DOHH2 (cell line): Measurements from ENCODE around the gene INF2.

Source experiments
- H3F3A ChIP-seq: fragments of 200-600 bp; sonication (generic), shearing (Covaris generic); 2 replicates; pipeline ENCODE4 v1.6.0; 2016; ENCODE audit warnings: antibody characterized with exemption, mild to moderate bottlenecking; ENCODE audit not compliant: control insufficient read depth, insufficient read depth
- H3K27ac ChIP-seq: fragments of 200-600 bp; sonication (generic); 2 replicates; pipeline ENCODE4 v1.5.1; 2014; ENCODE audit warnings: low read depth, mild to moderate bottlenecking, low read length, moderate library complexity
- H3K27me3 ChIP-seq: fragments of 200-600 bp; sonication (generic); 2 replicates; pipeline ENCODE4 v1.6.1; 2014; ENCODE audit warnings: mild to moderate bottlenecking, low read length, mixed read lengths; ENCODE audit not compliant: control insufficient read depth
- H3K36me3 ChIP-seq: fragments of 200-600 bp; sonication (generic); 2 replicates; pipeline ENCODE4 v1.6.1; 2014; ENCODE audit warnings: mild to moderate bottlenecking, low read length, moderate library complexity, mixed read lengths; ENCODE audit not compliant: control insufficient read depth
- H3K4me1 ChIP-seq: fragments of 200-600 bp; sonication (generic); 2 replicates; pipeline ENCODE4 v1.6.1; 2014; ENCODE audit warnings: mild to moderate bottlenecking, low read length, mixed read lengths; ENCODE audit not compliant: control insufficient read depth
- H3K4me2 ChIP-seq: fragments of 200-600 bp; sonication (generic); 2 replicates; pipeline ENCODE4 v1.6.0; 2014; ENCODE audit warnings: mild to moderate bottlenecking, low read length, moderate library complexity
- H3K4me3 ChIP-seq: fragments of 200-600 bp; sonication (generic); 2 replicates; pipeline ENCODE4 v1.5.1; 2014; ENCODE audit warnings: mild to moderate bottlenecking, low read length, mixed read lengths
- H3K79me2 ChIP-seq: fragments of 200-600 bp; sonication (generic); 2 replicates; pipeline ENCODE4 v1.6.1; 2014; ENCODE audit warnings: mild to moderate bottlenecking, low read length, mixed read lengths; ENCODE audit not compliant: control insufficient read depth
- H3K9me2 ChIP-seq: fragments of 200-600 bp; sonication (generic); replicated peaks from 2 replicates; pipeline ENCODE4 v1.6.1; 2014; ENCODE audit warnings: mild to moderate bottlenecking, low read length, mixed read lengths; ENCODE audit not compliant: control insufficient read depth
- H3K9me3 ChIP-seq: fragments of 200-600 bp; sonication (generic); 2 replicates; pipeline ENCODE4 v1.6.1; 2014; ENCODE audit warnings: antibody characterized with exemption, low read length, mixed read lengths; ENCODE audit not compliant: control insufficient read depth, insufficient read depth
- H4K20me1 ChIP-seq: fragments of 200-600 bp; sonication (generic); 2 replicates; pipeline ENCODE4 v1.6.0; 2014; ENCODE audit warnings: low read depth, mild to moderate bottlenecking, antibody characterized with exemption, low read length, moderate library complexity; ENCODE audit not compliant: control insufficient read depth, insufficient read depth
- CTCF ChIP-seq: fragments of 200-600 bp; sonication (generic); IDR thresholded peaks from one replicate; pipeline ENCODE4 v1.5.1; 2014; ENCODE audit warnings: antibody characterized with exemption, mild to moderate bottlenecking, low read depth, low read length; ENCODE audit not compliant: poor library complexity, severe bottlenecking
- EZH2phosphoT487 ChIP-seq: fragments of 200-600 bp; sonication (generic); IDR thresholded peaks from 2 replicates; pipeline ENCODE4 v1.6.1; 2017; ENCODE audit warnings: borderline replicate concordance, mild to moderate bottlenecking, antibody characterized with exemption, low read length, moderate library complexity, mixed read lengths

Gene INF2

GRCh38 chr14:104700225-104700651, 10.8 kb downstream of the INF2 start:
- H3K9me3 ChIP-seq = no peaks in the 10 kb centered on the region
- no peak overlapping the region for H3K4me2 ChIP-seq
- TF ChIP-seq CTCF (no peak), EZH2phosphoT487 (no peak)
- H3K27me3 ChIP-seq = no peaks in the 10 kb centered on the region
- H3K27ac ChIP-seq = no peak overlapping the region
- no peaks in the 10 kb centered on the region for H3K4me1 ChIP-seq
- no peak overlapping the region for H3K4me3 ChIP-seq
- peaks cover 21% of the 10 kb centered on the region for H3K36me3 ChIP-seq
- no peaks in the 10 kb centered on the region for H4K20me1 ChIP-seq
- no peaks in the 10 kb centered on the region for H3K9me2 ChIP-seq
- no peaks in the 10 kb centered on the region for H3F3A ChIP-seq
- peaks cover 2% of the 10 kb centered on the region; the same call in 1 of the 2 replicates for H3K79me2 ChIP-seq

DNA sequence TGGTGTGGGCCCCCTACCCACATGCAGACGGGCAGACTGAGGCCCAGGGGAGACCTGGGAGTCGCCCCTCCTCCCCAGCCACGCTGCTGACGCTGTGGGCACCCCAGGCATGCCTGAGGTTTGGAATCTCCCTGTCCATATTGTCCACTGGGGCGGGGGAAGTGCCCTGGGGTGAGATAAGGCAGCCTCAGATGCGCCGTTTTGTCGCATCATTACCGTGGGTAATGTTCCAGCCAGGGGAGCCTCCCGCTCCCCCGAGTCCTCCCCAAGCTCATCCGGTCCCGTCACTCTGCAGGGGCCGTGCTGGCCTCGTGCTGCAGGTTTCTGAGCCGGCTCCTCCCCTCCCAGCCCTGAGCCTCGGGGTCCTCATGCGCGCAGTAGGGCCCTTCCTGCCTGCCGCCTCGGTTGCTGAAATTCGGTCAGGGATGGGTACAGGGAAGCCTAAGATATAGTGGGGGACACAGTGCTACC, 11.4 kb downstream of the INF2 start:
- Histone ChIP-seq H3K4me3 (no peak overlapping the region), H3K4me1 (no peaks in the 10 kb centered on the region), H3K4me2 (no peak overlapping the region), H3K79me2 (peaks cover 2% of the 10 kb centered on the region; the same call in 1 of the 2 replicates), H3K9me3 (no peaks in the 10 kb centered on the region), H3K36me3 (peaks cover 21% of the 10 kb centered on the region), H3K9me2 (no peaks in the 10 kb centered on the region), H3F3A (no peaks in the 10 kb centered on the region), H4K20me1 (no peaks in the 10 kb centered on the region), H3K27me3 (no peaks in the 10 kb centered on the region), H3K27ac (no peak overlapping the region)
- TF ChIP-seq CTCF = no peak
- TF ChIP-seq EZH2phosphoT487 = no peak

DNA sequence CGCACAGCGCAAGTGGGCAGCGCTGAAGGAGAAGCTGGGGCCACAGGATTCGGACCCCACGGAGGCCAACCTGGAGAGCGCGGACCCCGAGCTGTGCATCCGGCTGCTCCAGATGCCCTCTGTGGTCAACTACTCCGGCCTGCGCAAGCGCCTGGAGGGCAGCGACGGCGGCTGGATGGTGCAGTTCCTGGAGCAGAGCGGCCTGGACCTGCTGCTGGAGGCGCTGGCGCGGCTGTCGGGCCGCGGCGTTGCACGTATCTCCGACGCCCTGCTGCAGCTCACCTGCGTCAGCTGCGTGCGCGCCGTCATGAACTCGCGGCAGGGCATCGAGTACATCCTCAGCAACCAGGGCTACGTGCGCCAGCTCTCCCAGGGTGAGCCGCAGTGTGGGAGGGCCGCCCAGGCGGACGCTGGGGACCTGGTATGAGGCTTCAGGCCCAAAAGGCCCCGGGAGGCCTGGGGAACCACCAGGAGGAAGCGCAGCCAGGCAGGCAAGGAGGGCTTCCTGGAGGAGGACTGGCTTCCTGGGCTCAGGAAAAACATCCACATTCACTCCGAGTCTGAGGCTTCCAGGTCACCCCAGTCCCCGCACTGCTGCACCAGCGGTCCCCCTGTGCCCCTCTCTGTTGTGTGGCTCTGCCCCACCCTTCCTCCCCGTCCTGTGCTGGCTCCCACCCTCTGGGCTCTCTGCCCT, 12.1 kb downstream of the INF2 start:
- Histone ChIP-seq H3K36me3 (peaks cover 18% of the 10 kb centered on the region), H3F3A (no peaks in the 10 kb centered on the region), H3K9me2 (no peaks in the 10 kb centered on the region), H3K79me2 (no peaks in the 10 kb centered on the region), H3K27ac (no peak overlapping the region), H3K9me3 (no peaks in the 10 kb centered on the region), H3K4me2 (no peak overlapping the region), H4K20me1 (no peaks in the 10 kb centered on the region), H3K4me1 (no peaks in the 10 kb centered on the region), H3K27me3 (no peaks in the 10 kb centered on the region), H3K4me3 (no peak overlapping the region)
- TF ChIP-seq CTCF (no peak), EZH2phosphoT487 (no peak)
